ENCODE results near the gene ABI2. TPM values are rescaled to one million over a fixed set of nuclear protein-coding genes. Genes with fewer than 3 reads are reported as not detected.

The ABI2 gene
- total RNA-seq, 1 donor from 2014 or later = 101 TPM

GRCh38 chr2:203461746-203462145 is 133.6 kb downstream of the ABI2 start:
- TF ChIP-seq CTCF (IDR thresholded peaks at IDR 0.05; ENCODE audit: partially characterized antibody, unreplicated experiment) = no peak
- no peak overlapping the region for H3K27ac Mint-ChIP-seq (ENCODE audit: unreplicated experiment)
- no peaks in the 10 kb centered on the region for H3K27me3 Mint-ChIP-seq (ENCODE audit: unreplicated experiment)
- no peaks in the 10 kb centered on the region for H3K9me3 Mint-ChIP-seq (ENCODE audit: unreplicated experiment)
- no peak for DNase-seq
- no peak overlapping the region for H3K4me3 Mint-ChIP-seq (ENCODE audit: unreplicated experiment)
- no peaks in the 10 kb centered on the region for H3K4me1 Mint-ChIP-seq (ENCODE audit: low read depth, unreplicated experiment)
- no peaks in the 10 kb centered on the region for H3K36me3 Mint-ChIP-seq (ENCODE audit: unreplicated experiment)

GRCh38 chr2:203462308-203462707 is 134.1 kb downstream of the ABI2 start:
- Mint-ChIP-seq H3K4me3 (ENCODE audit: unreplicated experiment) (no peak overlapping the region), H3K4me1 (ENCODE audit: low read depth, unreplicated experiment) (no peaks in the 10 kb centered on the region), H3K27ac (ENCODE audit: unreplicated experiment) (no peak overlapping the region), H3K36me3 (ENCODE audit: unreplicated experiment) (no peaks in the 10 kb centered on the region), H3K9me3 (ENCODE audit: unreplicated experiment) (no peaks in the 10 kb centered on the region), H3K27me3 (ENCODE audit: unreplicated experiment) (no peaks in the 10 kb centered on the region)
- DNase-seq = no peak
- TF ChIP-seq CTCF (IDR thresholded peaks at IDR 0.05; ENCODE audit: partially characterized antibody, unreplicated experiment) = no peak

- Mint-ChIP-seq H3K9me3 (ENCODE audit: unreplicated experiment) (no peaks in the 10 kb centered on the region), H3K4me1 (ENCODE audit: low read depth, unreplicated experiment) (no peaks in the 10 kb centered on the region), H3K27me3 (ENCODE audit: unreplicated experiment) (no peaks in the 10 kb centered on the region), H3K4me3 (ENCODE audit: unreplicated experiment) (no peak overlapping the region), H3K27ac (ENCODE audit: unreplicated experiment) (no peak overlapping the region), H3K36me3 (ENCODE audit: unreplicated experiment) (no peaks in the 10 kb centered on the region)
- DNase-seq = no peak
- TF ChIP-seq CTCF (IDR thresholded peaks at IDR 0.05; ENCODE audit: partially characterized antibody, unreplicated experiment) = no peak
These were observed 135.1 kb downstream of the ABI2 start for GRCh38 chr2:203463266-203463678.

- no peaks in the 10 kb centered on the region for H3K36me3 Mint-ChIP-seq (ENCODE audit: unreplicated experiment)
- no peaks in the 10 kb centered on the region for H3K4me1 Mint-ChIP-seq (ENCODE audit: low read depth, unreplicated experiment)
- no peak for DNase-seq
- H3K27me3 Mint-ChIP-seq (ENCODE audit: unreplicated experiment) = no peaks in the 10 kb centered on the region
- no peak overlapping the region for H3K27ac Mint-ChIP-seq (ENCODE audit: unreplicated experiment)
- no peaks in the 10 kb centered on the region for H3K9me3 Mint-ChIP-seq (ENCODE audit: unreplicated experiment)
- no peak for TF ChIP-seq CTCF (IDR thresholded peaks at IDR 0.05; ENCODE audit: partially characterized antibody, unreplicated experiment)
- H3K4me3 Mint-ChIP-seq (ENCODE audit: unreplicated experiment) = no peak overlapping the region
These were observed 141.4 kb downstream of the ABI2 start for GRCh38 chr2:203469546-203469945.

- no peaks in the 10 kb centered on the region for H3K9me3 Mint-ChIP-seq (ENCODE audit: unreplicated experiment)
- no peak overlapping the region for H3K4me3 Mint-ChIP-seq (ENCODE audit: unreplicated experiment)
- no peaks in the 10 kb centered on the region for H3K27me3 Mint-ChIP-seq (ENCODE audit: unreplicated experiment)
- no peaks in the 10 kb centered on the region for H3K36me3 Mint-ChIP-seq (ENCODE audit: unreplicated experiment)
- no peak for TF ChIP-seq CTCF (IDR thresholded peaks at IDR 0.05; ENCODE audit: partially characterized antibody, unreplicated experiment)
- H3K4me1 Mint-ChIP-seq (ENCODE audit: low read depth, unreplicated experiment) = no peaks in the 10 kb centered on the region
- peak; percentile 23 for DNase-seq
- no peak overlapping the region for H3K27ac Mint-ChIP-seq (ENCODE audit: unreplicated experiment)
These were observed 142.2 kb downstream of the ABI2 start for GRCh38 chr2:203470371-203470770.

All from glutamatergic neuron (in vitro differentiated cells).